HG03045 (cell line): ENCODE results near the gene MDP1.
A peak's percentile ranks its signal among the peaks of the same experiment; 100 is the strongest.
"Not testable (repeated sequence)": the region's sequence is repeated elsewhere in the genome, so short reads cannot be mapped to it uniquely, and the experiment has no call there.

Source experiments
- ATAC-seq: cut with Tn5 transposase; IDR thresholded peaks from one replicate; pipeline ENCODE4 v1.9.1; 2021; ENCODE audit warnings: mild to moderate bottlenecking, moderate library complexity; ENCODE audit not compliant: unreplicated experiment

MDP1 gene

GRCh38 chr14:24251880-24252288 is 36.0 kb upstream of the MDP1 start:
- ATAC-seq, result no peak

- ATAC-seq, result no peak
Measured at GRCh38 chr14:24250354-24250753, 34.5 kb upstream of the MDP1 start.

- ATAC-seq, result no peak
Measured at GRCh38 chr14:24249230-24250021, 33.6 kb upstream of the MDP1 start.

- no peak for ATAC-seq
Measured at GRCh38 chr14:24247422-24247821, 31.6 kb upstream of the MDP1 start.

GRCh38 chr14:24246765-24247212 is 30.9 kb upstream of the MDP1 start:
- no peak for ATAC-seq

GRCh38 chr14:24245350-24245749 is 29.5 kb upstream of the MDP1 start:
- not testable (repeated sequence) for ATAC-seq

- no peak for ATAC-seq
Measured at GRCh38 chr14:24243336-24243836, 27.5 kb upstream of the MDP1 start.

GRCh38 chr14:24241829-24242443 is 26.1 kb upstream of the MDP1 start:
- peak; percentile 79 for ATAC-seq

GRCh38 chr14:24240110-24240918 is 24.4 kb upstream of the MDP1 start:
- no peak for ATAC-seq

GRCh38 chr14:24238527-24239037 is 22.7 kb upstream of the MDP1 start:
- ATAC-seq, result no peak

- ATAC-seq, result no peak
Measured at GRCh38 chr14:24238123-24238522, 22.3 kb upstream of the MDP1 start.

- ATAC-seq, result no peak
Measured at GRCh38 chr14:24237463-24237955, 21.6 kb upstream of the MDP1 start.

GRCh38 chr14:24236689-24237462 is 21.0 kb upstream of the MDP1 start:
- no peak for ATAC-seq

- ATAC-seq, result no peak
Measured at GRCh38 chr14:24235804-24236688, 20.2 kb upstream of the MDP1 start.

- ATAC-seq, result no peak
Measured at GRCh38 chr14:24234095-24235005, 18.5 kb upstream of the MDP1 start.

GRCh38 chr14:24233538-24233866 is 17.6 kb upstream of the MDP1 start:
- no peak for ATAC-seq

GRCh38 chr14:24232645-24233537 is 17.0 kb upstream of the MDP1 start, which contains the start of gene GMPR2:
Gene GMPR2 (plus strand): TSS chr14:24232929. CDS start chr14:24233254, 325 bp downstream.
- ATAC-seq, result peak; percentile 48
